Natural killer cell (primary cell): ENCODE data around the gene CNTFR. TPM values are rescaled to one million over a fixed set of nuclear protein-coding genes. Genes with fewer than 3 reads are reported as not detected.

ENCODE experiments used
- ATAC-seq, 3 donors: fragments of 150-1000 bp in 2 of 3; fragments of 200-7000 bp in 1 of 3; cut with Tn5 transposase; 1 replicate in 1 of 3; 2 replicates in 2 of 3; pipeline ENCODE4 v1.10.0; 2021; ENCODE audit warnings: mild to moderate bottlenecking in 2 of 3, moderate library complexity in 2 of 3
- DNase-seq, 2 donors: peaks; one replicate each; pipeline versions ENCODE4 v3.0.0 to v3.0.0-alpha.2; 2013 to 2021; ENCODE audit warnings: mixed read lengths in 1 of 2
- H3K27ac ChIP-seq: one replicate; pipeline ENCODE4 v1.5.1; 2013; ENCODE audit warnings: mild to moderate bottlenecking, low read length
- H3K27me3 ChIP-seq: one replicate; pipeline ENCODE4 v1.6.1; 2013; ENCODE audit warnings: low read length; ENCODE audit not compliant: control insufficient read depth, insufficient read depth
- H3K36me3 ChIP-seq: one replicate; pipeline ENCODE4 v1.6.1; 2013; ENCODE audit warnings: low read length; ENCODE audit not compliant: control insufficient read depth, insufficient read depth
- H3K4me1 ChIP-seq: one replicate; pipeline ENCODE4 v1.6.1; 2013; ENCODE audit warnings: low read length; ENCODE audit not compliant: control insufficient read depth, insufficient read depth
- H3K4me3 ChIP-seq: one replicate; pipeline ENCODE4 v1.5.1; 2013; ENCODE audit warnings: low read length
- H3K9me3 ChIP-seq: one replicate; pipeline ENCODE4 v1.6.1; 2013; ENCODE audit warnings: low read length; ENCODE audit not compliant: control insufficient read depth, insufficient read depth
- H3K27ac Mint-ChIP-seq, 2 donors: one replicate each; pipeline ENCODE4 v1.8.0; 2022; ENCODE audit warnings: mild to moderate bottlenecking in 2 of 2, mixed read lengths in 2 of 2, moderate library complexity in 1 of 2
- H3K27me3 Mint-ChIP-seq, 2 donors: one replicate each; pipeline ENCODE4 v1.8.0; 2022; ENCODE audit warnings: low read depth in 2 of 2, mixed read lengths in 2 of 2
- H3K36me3 Mint-ChIP-seq: one replicate; pipeline ENCODE4 v1.8.0; 2022; ENCODE audit warnings: mixed read lengths
- H3K4me1 Mint-ChIP-seq, 2 donors: one replicate each; pipeline ENCODE4 v1.8.0; 2022; ENCODE audit warnings: mixed read lengths in 2 of 2
- H3K4me3 Mint-ChIP-seq: one replicate; pipeline ENCODE4 v1.8.0; 2022; ENCODE audit warnings: mild to moderate bottlenecking, moderate library complexity, mixed read lengths
- H3K9me3 Mint-ChIP-seq, 2 donors: one replicate each; pipeline ENCODE4 v1.8.0; 2022; ENCODE audit warnings: mixed read lengths in 2 of 2
- WGBS: methylation state at CpG from one replicate; pipeline ENCODE4 v1.1.7; 2013; ENCODE audit warnings: missing lambda C conversion rate; ENCODE audit not compliant: insufficient coverage; 5-methylcytosine and 5-hydroxymethylcytosine counted together
- intact Hi-C: fragments of 100-400 bp; cut with micrococcal nuclease; formaldehyde crosslinking; loops from one replicate; pipeline ENCODE4 v1.14.2; 2022
- total RNA-seq, 4 donors: library from RNA; stranded (reverse); fragments of 120-200 nt in 1 of 4; gene quantifications; one replicate each; pipeline versions ENCODE4 v1.2.3 to v1.2.4, GENCODE V29; 2013 to 2022
- TF ChIP-seq, protein P1 (sequence below): fragments of 200-600 bp; IDR thresholded peaks from one replicate; pipeline ENCODE4 v1.8.0; 2022; ENCODE audit warnings: antibody characterized with exemption

The CNTFR gene
- total RNA-seq, 3 donors from 2014 or later (not counting 1 experiment from before 2014, with no cell fraction given), result not detected

DNA sequence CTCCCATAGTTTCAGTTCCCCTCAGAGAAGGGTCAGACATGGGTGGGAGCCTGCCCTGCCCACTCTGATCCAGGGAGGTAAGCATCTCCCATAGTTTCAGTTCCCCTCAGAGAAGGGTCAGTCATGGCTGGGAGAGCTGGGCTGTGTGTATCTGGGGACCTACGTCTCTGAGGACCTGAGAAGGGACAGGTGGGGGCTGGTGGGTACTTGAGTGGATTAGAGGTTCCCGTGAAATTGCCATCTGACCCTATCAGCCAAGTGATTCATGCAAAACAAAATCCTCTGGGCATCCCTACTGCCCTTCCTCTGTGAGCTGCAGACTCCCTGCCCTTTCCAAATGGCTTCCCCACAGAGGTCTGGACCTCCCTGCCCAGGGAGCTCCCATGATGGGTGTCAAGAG, 70.6 kb downstream of the CNTFR start:
- 84% methylated on average over 2 of the region's 2 CpGs for WGBS
- Mint-ChIP-seq H3K4me3 (no peak overlapping the region), H3K36me3 (no peaks in the 10 kb centered on the region)

DNA sequence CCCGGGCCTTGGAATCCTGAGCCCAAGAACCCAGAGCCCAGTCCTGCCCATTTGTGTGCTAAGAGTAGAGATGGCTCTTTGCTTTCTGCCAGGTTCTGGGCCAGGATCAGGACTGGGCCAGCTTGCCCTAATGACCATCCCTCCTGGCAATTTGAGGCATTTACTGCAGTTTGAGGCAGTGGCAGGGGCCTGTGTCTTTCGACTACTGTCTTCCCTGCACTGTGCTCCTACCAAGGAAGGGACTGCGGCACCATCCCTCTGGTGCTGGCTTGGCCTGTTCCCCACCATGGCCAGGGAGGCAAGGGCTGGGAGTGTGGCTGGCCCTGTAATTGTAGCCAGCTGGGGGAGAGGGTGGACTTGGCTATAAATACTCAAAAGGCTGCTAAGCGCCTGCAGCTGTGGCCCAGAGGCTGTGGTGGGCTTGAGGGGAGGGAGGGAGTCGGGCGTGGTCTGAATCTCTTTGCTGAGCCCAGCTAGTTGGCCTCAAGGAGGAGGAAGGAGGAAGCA, 71.4 kb downstream of the CNTFR start:
- ATAC-seq (no peak), DNase-seq (no peak)
- H3K4me3 ChIP-seq, result no peak overlapping the region
- intact Hi-C loops, result no loop called here
- Mint-ChIP-seq H3K27ac (no peak overlapping the region), H3K36me3 (no peaks in the 10 kb centered on the region), H3K27me3 (peaks cover 0 to 4% of the 10 kb centered on the region in 2 donors), H3K9me3 (no peaks in the 10 kb centered on the region), H3K4me3 (no peak overlapping the region), H3K4me1 (peaks cover 6 to 11% of the 10 kb centered on the region in 2 donors)
- H3K9me3 ChIP-seq, result no peaks in the 10 kb centered on the region
- H3K27ac ChIP-seq, result no peak overlapping the region
- TF ChIP-seq, protein P1, sequence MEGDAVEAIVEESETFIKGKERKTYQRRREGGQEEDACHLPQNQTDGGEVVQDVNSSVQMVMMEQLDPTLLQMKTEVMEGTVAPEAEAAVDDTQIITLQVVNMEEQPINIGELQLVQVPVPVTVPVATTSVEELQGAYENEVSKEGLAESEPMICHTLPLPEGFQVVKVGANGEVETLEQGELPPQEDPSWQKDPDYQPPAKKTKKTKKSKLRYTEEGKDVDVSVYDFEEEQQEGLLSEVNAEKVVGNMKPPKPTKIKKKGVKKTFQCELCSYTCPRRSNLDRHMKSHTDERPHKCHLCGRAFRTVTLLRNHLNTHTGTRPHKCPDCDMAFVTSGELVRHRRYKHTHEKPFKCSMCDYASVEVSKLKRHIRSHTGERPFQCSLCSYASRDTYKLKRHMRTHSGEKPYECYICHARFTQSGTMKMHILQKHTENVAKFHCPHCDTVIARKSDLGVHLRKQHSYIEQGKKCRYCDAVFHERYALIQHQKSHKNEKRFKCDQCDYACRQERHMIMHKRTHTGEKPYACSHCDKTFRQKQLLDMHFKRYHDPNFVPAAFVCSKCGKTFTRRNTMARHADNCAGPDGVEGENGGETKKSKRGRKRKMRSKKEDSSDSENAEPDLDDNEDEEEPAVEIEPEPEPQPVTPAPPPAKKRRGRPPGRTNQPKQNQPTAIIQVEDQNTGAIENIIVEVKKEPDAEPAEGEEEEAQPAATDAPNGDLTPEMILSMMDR, result no peak
- no peaks in the 10 kb centered on the region for H3K27me3 ChIP-seq
- no peaks in the 10 kb centered on the region for H3K36me3 ChIP-seq
- WGBS, result 73% methylated on average over 6 of the region's 6 CpGs
- peaks cover 13% of the 10 kb centered on the region for H3K4me1 ChIP-seq

More for the DNA sequence above, 70.6 kb downstream of the CNTFR start:
- no peaks in the 10 kb centered on the region for H3K9me3 Mint-ChIP-seq
- TF ChIP-seq, protein P1, result no peak
- Histone ChIP-seq H3K36me3 (no peaks in the 10 kb centered on the region), H3K27me3 (no peaks in the 10 kb centered on the region), H3K9me3 (no peaks in the 10 kb centered on the region), H3K4me3 (no peak overlapping the region), H3K4me1 (peaks cover 20% of the 10 kb centered on the region), H3K27ac (no peak overlapping the region)
- peaks cover 1 to 4% of the 10 kb centered on the region in 2 donors for H3K27me3 Mint-ChIP-seq
- H3K4me1 Mint-ChIP-seq, result peaks cover 6 to 18% of the 10 kb centered on the region in 2 donors
- H3K27ac Mint-ChIP-seq, result no peak overlapping the region
- ATAC-seq, result no peak
- no peak for DNase-seq
- intact Hi-C loops, result no loop called here

DNA sequence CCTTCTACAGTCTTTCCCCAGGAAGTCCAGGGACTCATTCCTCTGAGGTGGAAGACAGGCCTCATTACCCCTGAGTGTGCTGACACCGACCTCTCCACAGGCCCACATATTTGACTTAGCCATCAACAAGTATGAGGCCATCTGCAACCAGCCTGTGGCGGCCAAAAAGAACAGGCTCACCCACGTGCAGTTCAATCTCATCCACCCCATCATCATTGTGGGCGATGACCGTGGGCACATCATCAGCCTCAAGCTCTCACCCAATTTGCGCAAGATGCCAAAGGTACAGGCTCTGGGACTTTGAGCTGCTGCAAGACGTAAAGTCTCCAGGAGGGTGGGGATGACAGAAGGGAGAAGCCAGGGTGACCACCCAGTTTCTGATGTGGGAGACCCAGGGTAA, 72.3 kb downstream of the CNTFR start:
- Mint-ChIP-seq H3K4me3 (no peak overlapping the region), H3K9me3 (no peaks in the 10 kb centered on the region), H3K36me3 (no peaks in the 10 kb centered on the region), H3K27me3 (no peaks in the 10 kb centered on the region), H3K4me1 (peaks cover under 1 to 5% of the 10 kb centered on the region in 2 donors), H3K27ac (no peak overlapping the region)
- H3K4me3 ChIP-seq, result no peak overlapping the region
- ATAC-seq (no peak), DNase-seq (no peak)
- TF ChIP-seq, protein P1, result no peak
- H3K4me1 ChIP-seq, result peaks cover 8% of the 10 kb centered on the region
- 80% methylated on average over 7 of the region's 7 CpGs for WGBS
- H3K27ac ChIP-seq, result no peak overlapping the region
- intact Hi-C loops, result no loop called here
- no peaks in the 10 kb centered on the region for H3K9me3 ChIP-seq
- H3K27me3 ChIP-seq, result no peaks in the 10 kb centered on the region
- no peaks in the 10 kb centered on the region for H3K36me3 ChIP-seq

DNA sequence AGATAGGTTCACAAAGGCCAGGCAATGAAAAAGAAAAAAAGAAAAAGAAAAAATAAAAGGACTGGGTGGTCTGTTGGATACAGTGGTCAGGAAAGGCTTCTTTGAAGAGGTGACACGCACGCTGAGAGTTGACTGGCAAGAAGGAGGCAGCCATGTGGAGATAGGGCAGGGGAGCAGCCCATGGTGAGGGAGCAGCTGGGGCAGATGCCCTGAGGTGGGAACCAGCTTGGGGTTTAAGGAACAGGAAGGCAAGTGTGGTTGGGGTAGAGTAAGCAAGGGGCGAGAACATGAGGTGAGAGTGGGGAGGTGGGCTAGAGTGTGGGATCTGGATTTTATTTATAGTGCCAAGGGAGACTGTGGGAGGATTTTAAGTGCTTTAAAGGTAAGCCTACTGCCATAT, 73.6 kb downstream of the CNTFR start:
- no peak overlapping the region for H3K4me3 Mint-ChIP-seq
- DNase-seq (no peak), ATAC-seq (no peak)
- no peaks in the 10 kb centered on the region for H3K27me3 Mint-ChIP-seq
- 71% methylated on average over 3 of the region's 3 CpGs for WGBS
- intact Hi-C loops, result no loop called here
- no peaks in the 10 kb centered on the region for H3K9me3 Mint-ChIP-seq
- H3K36me3 Mint-ChIP-seq, result no peaks in the 10 kb centered on the region
- H3K27ac ChIP-seq, result no peak overlapping the region
- no peaks in the 10 kb centered on the region for H3K9me3 ChIP-seq
- no peak overlapping the region for H3K27ac Mint-ChIP-seq
- TF ChIP-seq, protein P1, result no peak
- peaks cover 4% of the 10 kb centered on the region for H3K4me1 ChIP-seq
- no peaks in the 10 kb centered on the region for H3K4me1 Mint-ChIP-seq
- no peaks in the 10 kb centered on the region for H3K27me3 ChIP-seq
- H3K36me3 ChIP-seq, result no peaks in the 10 kb centered on the region
- no peak overlapping the region for H3K4me3 ChIP-seq
